HFF-Myc (cell line): ENCODE data around the gene ASB5.

Experiments used
- DNase-seq: peaks from one replicate; pipeline ENCODE4 v3.0.0-alpha.2; 2011; ENCODE audit warnings: low read depth; ENCODE audit errors: extremely low read depth
- H3K4me3 ChIP-seq: replicated peaks from 2 replicates; pipeline ENCODE4 v1.5.1; 2011; ENCODE audit warnings: low read depth, mild to moderate bottlenecking, control low read depth, low read length
- CTCF ChIP-seq: IDR thresholded peaks from 2 replicates; pipeline ENCODE4 v1.5.1; 2012; ENCODE audit warnings: mild to moderate bottlenecking, low read depth, low read length, control low read depth; ENCODE audit errors: missing control alignments

The ASB5 gene

DNA sequence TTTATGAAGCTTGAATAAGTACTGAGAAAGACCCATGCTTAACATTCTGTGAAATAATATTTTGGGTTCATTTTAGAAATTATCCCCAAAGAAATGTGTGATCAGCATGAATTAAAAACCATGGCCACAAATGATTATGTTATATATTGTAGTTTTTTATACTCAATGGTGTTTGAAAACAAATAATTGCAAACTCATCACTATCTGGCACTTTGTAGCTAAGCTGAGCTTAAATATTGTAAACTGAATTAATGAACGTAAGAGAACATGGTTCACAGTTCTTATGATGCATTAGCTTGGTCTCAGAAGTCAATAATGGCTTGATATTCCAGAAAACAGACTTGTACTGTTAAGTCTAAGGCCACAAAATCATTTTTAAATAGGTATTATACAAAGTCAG lies 24.6 kb upstream of the ASB5 start:
- H3K4me3 ChIP-seq = no peak overlapping the region
- no peak for DNase-seq
- TF ChIP-seq CTCF = no peak

DNA sequence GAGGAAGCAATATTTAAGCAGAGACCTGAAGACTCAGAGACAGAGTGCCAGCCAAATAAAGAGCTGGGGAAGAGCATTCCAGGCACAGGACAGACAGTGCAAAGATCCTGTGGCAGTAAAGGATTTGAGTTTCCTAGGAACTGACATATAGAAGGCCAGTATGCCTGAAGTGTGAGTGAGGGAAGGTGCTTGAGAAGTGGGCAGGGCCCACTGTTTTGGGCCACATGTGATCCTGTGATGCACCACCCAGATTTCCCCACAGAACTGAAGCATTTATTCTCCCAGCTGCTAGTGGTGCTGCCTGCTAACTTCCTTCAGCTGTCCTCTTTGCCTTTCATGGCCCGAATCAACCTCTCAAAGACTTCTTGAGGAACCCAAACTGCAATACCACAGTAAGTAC lies 23.9 kb upstream of the ASB5 start:
- no peak for DNase-seq
- no peak overlapping the region for H3K4me3 ChIP-seq
- TF ChIP-seq CTCF = no peak

GRCh38 chr4:176291748-176292147 lies 22.7 kb upstream of the ASB5 start:
- TF ChIP-seq CTCF = no peak

GRCh38 chr4:176290520-176290919 lies 21.5 kb upstream of the ASB5 start:
- DNase-seq = no peak
- H3K4me3 ChIP-seq = no peak overlapping the region
- TF ChIP-seq CTCF = no peak

More at GRCh38 chr4:176291748-176292147, 22.7 kb upstream of the ASB5 start:
- no peak for DNase-seq
- H3K4me3 ChIP-seq = no peak overlapping the region

GRCh38 chr4:176289561-176289960 lies 20.5 kb upstream of the ASB5 start:
- DNase-seq = no peak
- no peak for TF ChIP-seq CTCF
- no peak overlapping the region for H3K4me3 ChIP-seq

DNA sequence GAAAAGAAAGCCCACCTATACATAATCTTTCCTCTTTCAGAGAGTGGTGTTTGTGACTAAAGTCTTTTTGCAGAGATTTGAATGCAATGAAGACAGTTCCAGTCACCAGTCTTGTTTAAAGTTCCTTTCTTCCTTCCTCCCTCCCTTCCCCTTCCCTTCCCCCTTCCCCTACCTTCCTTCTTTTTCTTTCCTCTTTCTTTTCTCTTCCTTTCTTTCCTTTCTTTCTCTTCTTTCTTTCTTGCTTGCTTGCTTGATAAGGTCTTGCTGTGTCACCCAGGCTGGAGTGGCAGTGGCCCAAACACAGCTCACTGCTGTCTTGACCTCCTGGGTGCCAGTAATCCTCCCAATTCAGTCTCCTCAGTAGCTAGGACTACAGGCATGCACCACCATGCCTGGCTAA lies 19.0 kb upstream of the ASB5 start:
- no peak for DNase-seq
- no peak for TF ChIP-seq CTCF
- H3K4me3 ChIP-seq = no peak overlapping the region

- no peak for TF ChIP-seq CTCF
- H3K4me3 ChIP-seq = no peak overlapping the region
- DNase-seq = no peak
Measured at GRCh38 chr4:176287546-176287945, 18.5 kb upstream of the ASB5 start.
